Skeletal muscle tissue (tissue), 4 donors: Measurements from ENCODE around the gene HIVEP2. TPM values are rescaled to one million over a fixed set of nuclear protein-coding genes. Genes with fewer than 3 reads are reported as not detected.

Experiments used
- H3K27ac ChIP-seq: one replicate; pipeline ENCODE4 v1.7.0; 2013; ENCODE audit warnings: mild to moderate bottlenecking, low read depth, low read length, inconsistent platforms
- H3K27me3 ChIP-seq, 3 donors: one replicate each; pipeline ENCODE4 v1.7.0; 2013; ENCODE audit warnings: low read length in 3 of 3; ENCODE audit not compliant: control insufficient read depth in 3 of 3, insufficient read depth in 3 of 3
- H3K36me3 ChIP-seq, 3 donors: one replicate each; pipeline ENCODE4 v1.7.0; 2013; ENCODE audit warnings: low read length in 3 of 3; ENCODE audit not compliant: control insufficient read depth in 3 of 3, insufficient read depth in 3 of 3
- H3K4me1 ChIP-seq, 3 donors: one replicate each; pipeline ENCODE4 v1.7.0; 2013; ENCODE audit warnings: low read length in 3 of 3, mild to moderate bottlenecking in 3 of 3; ENCODE audit not compliant: control insufficient read depth in 3 of 3, insufficient read depth in 3 of 3
- H3K4me3 ChIP-seq, 3 donors: one replicate each; pipeline ENCODE4 v1.7.0; 2013; ENCODE audit warnings: low read length in 3 of 3
- H3K9ac ChIP-seq, 3 donors: one replicate each; pipeline ENCODE4 v1.7.0; 2013; ENCODE audit warnings: low read length in 3 of 3, mild to moderate bottlenecking in 3 of 3, moderate library complexity in 2 of 3, low read depth in 1 of 3
- H3K9me3 ChIP-seq, 3 donors: one replicate each; pipeline ENCODE4 v1.7.0; 2013; ENCODE audit warnings: low read length in 3 of 3; ENCODE audit not compliant: control insufficient read depth in 3 of 3
- total RNA-seq: library from RNA; depleted of rRNA; stranded (reverse); fragments of >200 nt; gene quantifications from one replicate; pipeline ENCODE4 v1.2.3, GENCODE V29; 2014
- donor health status: Osteomylitis.

HIVEP2 gene
- total RNA-seq, 1 donor from 2014 or later, result 17.7 TPM

DNA sequence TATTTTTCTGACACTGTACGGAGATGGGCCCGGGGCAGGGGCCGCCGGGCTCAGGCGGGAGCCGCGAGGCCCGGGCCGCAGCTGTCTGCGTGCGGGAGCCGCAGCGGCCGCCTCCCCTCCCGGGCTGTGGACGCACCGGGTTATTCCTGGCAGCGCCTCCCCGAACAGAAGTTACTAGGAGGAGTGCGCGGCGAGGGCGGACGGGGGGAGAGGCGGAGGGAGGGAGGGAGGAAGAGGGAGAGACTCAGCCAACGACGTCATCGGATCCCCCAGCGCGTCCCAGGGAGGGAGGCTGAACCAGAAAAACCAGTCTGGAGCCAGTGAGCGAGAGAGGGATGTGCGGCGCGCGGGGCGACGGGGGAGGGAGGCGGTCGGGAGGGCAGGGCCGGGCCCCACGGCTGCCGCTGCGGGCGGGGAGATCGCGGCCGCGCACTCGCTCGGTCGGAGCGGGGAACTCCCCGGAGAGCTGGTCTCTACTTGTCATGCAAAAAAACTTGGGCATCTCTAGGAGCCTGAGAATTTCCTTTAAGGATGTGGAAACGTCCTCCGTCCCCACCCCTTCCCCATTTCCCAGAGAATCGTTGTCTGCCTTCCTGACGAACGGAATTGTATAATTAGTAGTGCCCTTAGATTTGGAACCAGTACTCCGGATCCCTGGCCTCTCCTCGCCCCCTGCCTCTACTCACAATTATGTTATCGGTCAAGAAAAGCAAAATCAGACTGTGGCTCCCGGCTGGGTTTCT lies 1.4 kb upstream of the HIVEP2 start:
- peaks cover 18 to 23% (median 18%) of the 10 kb centered on the region in 3 donors for H3K4me1 ChIP-seq
- H3K27me3 ChIP-seq, result no peaks in the 10 kb centered on the region
- H3K36me3 ChIP-seq, result no peaks in the 10 kb centered on the region
- peak overlapping the region; percentile 94 to 98 (median 98) for H3K4me3 ChIP-seq
- peak overlapping the region; percentile 99 to 100 (median 100) for H3K9ac ChIP-seq
- no peaks in the 10 kb centered on the region for H3K9me3 ChIP-seq
- H3K27ac ChIP-seq, result peak overlapping the region; percentile 99

GRCh38 chr6:142945446-142946180 lies 637 bp upstream of the HIVEP2 start:
- Histone ChIP-seq H3K9ac (peak overlapping the region; percentile 99 to 100 (median 100)), H3K27me3 (no peaks in the 10 kb centered on the region), H3K9me3 (no peaks in the 10 kb centered on the region), H3K36me3 (no peaks in the 10 kb centered on the region), H3K4me1 (peaks cover 24 to 26% (median 25%) of the 10 kb centered on the region in 3 donors), H3K27ac (peak overlapping the region; percentile 99), H3K4me3 (peak overlapping the region; percentile 94 to 98 (median 98))

DNA sequence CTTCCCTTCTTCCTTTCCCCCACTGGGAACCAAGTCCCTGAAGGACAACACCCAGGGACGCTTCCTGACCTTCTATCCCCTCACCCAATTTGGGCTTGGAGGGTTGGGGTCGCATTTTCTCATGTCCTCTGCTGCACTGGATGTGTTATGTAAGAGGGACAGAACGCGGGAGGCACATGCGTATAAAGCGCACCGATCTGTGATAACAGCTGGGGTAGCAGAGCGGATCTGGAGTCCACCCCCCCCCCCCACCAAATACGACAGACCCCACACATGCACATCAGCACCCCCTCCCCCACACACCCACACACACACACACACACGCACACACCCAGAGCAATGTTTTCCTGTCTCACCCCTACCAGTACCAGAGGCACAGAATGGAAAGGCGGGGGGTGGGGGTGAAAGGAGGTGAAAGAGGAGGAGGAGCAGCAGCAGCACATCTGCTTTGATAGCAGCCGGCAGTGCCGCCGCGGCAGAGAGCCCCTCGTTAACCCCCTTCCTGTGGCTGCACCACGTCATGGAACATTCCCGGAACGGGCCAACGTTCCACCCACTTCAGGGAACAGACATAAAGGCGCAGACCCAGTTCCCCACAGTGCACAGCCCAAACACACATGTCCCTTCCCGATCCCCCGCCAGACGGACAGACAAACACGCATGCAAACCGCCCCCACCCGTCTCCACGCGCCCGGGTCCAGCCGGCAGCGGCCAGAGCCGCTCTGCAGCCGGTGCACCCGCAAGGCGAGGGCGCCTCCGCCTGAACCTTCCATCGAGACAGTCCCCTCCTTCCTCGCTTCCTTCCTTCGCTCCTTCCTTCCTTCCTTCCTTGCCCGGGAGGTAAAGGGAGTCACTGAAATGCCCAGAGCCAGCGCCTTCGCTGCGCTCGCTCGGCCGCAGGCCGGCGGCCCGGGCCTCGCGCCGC lies 590 bp downstream of the HIVEP2 start:
- H3K27ac ChIP-seq, result peak overlapping the region; percentile 99
- H3K4me1 ChIP-seq, result peaks cover 28 to 32% (median 30%) of the 10 kb centered on the region in 3 donors
- H3K9ac ChIP-seq, result peak overlapping the region; percentile 95 to 100 (median 99)
- no peaks in the 10 kb centered on the region for H3K36me3 ChIP-seq
- H3K9me3 ChIP-seq, result no peaks in the 10 kb centered on the region
- peak overlapping the region; percentile 94 to 98 (median 98) for H3K4me3 ChIP-seq
- no peaks in the 10 kb centered on the region for H3K27me3 ChIP-seq

- Histone ChIP-seq H3K9me3 (no peaks in the 10 kb centered on the region), H3K27me3 (no peaks in the 10 kb centered on the region), H3K27ac (peak overlapping the region; percentile 99), H3K4me1 (peaks cover 30 to 33% (median 30%) of the 10 kb centered on the region in 3 donors), H3K36me3 (no peaks in the 10 kb centered on the region), H3K9ac (peak overlapping the region; percentile 95 to 100 (median 99)), H3K4me3 (peak overlapping the region; percentile 94 to 98 (median 98))
Measured at GRCh38 chr6:142943711-142944123, 1.3 kb downstream of the HIVEP2 start.

DNA sequence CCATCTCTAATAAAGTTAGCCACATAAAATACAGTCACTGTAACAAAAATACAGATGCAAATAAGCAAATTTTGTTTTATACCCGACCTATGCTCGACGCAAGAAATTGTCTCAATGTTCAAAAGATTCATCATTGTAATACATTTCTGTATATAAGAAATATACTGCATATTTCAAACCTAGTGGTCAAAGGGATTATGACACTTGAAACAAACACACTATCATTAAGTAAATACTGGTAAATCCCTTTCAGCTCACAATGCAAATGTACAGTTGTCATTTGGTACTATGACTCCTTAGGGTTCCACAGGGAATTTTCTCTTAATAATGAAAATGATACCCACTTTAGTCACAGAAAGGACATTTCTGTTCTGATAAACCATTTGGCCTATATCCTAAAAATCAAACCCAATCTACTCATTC lies 2.2 kb downstream of the HIVEP2 start:
- H3K36me3 ChIP-seq, result no peaks in the 10 kb centered on the region
- H3K9ac ChIP-seq, result peak overlapping the region in 1 of 3 donors; percentile 99
- no peak overlapping the region for H3K4me3 ChIP-seq
- no peaks in the 10 kb centered on the region for H3K9me3 ChIP-seq
- H3K27ac ChIP-seq, result peak overlapping the region; percentile 99
- peaks cover 29 to 37% (median 30%) of the 10 kb centered on the region in 3 donors for H3K4me1 ChIP-seq
- H3K27me3 ChIP-seq, result no peaks in the 10 kb centered on the region

GRCh38 chr6:142942238-142942637 lies 2.7 kb downstream of the HIVEP2 start:
- no peak overlapping the region for H3K9ac ChIP-seq

GRCh38 chr6:142941018-142941417 lies 4.0 kb downstream of the HIVEP2 start:
- H3K36me3 ChIP-seq, result no peaks in the 10 kb centered on the region
- H3K9me3 ChIP-seq, result no peaks in the 10 kb centered on the region
- H3K27me3 ChIP-seq, result no peaks in the 10 kb centered on the region
- no peak overlapping the region for H3K27ac ChIP-seq
- no peak overlapping the region for H3K4me3 ChIP-seq
- peaks cover 29 to 37% (median 30%) of the 10 kb centered on the region in 3 donors for H3K4me1 ChIP-seq
- no peak overlapping the region for H3K9ac ChIP-seq

More at GRCh38 chr6:142942238-142942637, 2.7 kb downstream of the HIVEP2 start:
- peaks cover 29 to 37% (median 30%) of the 10 kb centered on the region in 3 donors for H3K4me1 ChIP-seq
- no peaks in the 10 kb centered on the region for H3K36me3 ChIP-seq
- no peaks in the 10 kb centered on the region for H3K27me3 ChIP-seq
- H3K9me3 ChIP-seq, result no peaks in the 10 kb centered on the region
- no peak overlapping the region for H3K27ac ChIP-seq
- H3K4me3 ChIP-seq, result no peak overlapping the region

DNA sequence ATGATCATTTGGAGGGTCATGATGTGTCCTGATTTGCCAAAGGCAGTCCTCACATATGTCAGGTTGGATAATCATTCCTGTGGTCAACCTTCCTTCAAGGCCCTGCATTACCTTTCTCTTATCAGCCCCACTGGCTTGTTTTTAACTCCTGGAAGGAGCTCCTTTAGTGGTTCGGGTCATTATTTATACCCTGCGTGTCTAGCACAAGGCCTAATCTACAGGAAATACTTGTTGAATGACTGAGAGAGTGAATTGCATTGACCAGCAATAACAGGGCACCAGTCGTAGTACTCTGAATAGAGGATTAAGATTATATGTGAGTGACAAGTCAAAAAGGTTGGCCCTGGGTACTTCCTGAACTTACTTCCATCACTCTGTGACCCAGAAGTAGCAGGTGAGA lies 4.5 kb downstream of the HIVEP2 start:
- no peak overlapping the region for H3K27ac ChIP-seq
- no peaks in the 10 kb centered on the region for H3K36me3 ChIP-seq
- no peaks in the 10 kb centered on the region for H3K27me3 ChIP-seq
- H3K9ac ChIP-seq, result no peak overlapping the region
- peaks cover 29 to 37% (median 30%) of the 10 kb centered on the region in 3 donors for H3K4me1 ChIP-seq
- H3K9me3 ChIP-seq, result no peaks in the 10 kb centered on the region
- H3K4me3 ChIP-seq, result no peak overlapping the region

GRCh38 chr6:142938510-142938909 lies 6.5 kb downstream of the HIVEP2 start:
- Histone ChIP-seq H3K9me3 (no peaks in the 10 kb centered on the region), H3K36me3 (no peaks in the 10 kb centered on the region), H3K27ac (no peak overlapping the region), H3K4me1 (peaks cover 28 to 37% (median 29%) of the 10 kb centered on the region in 3 donors), H3K9ac (peak overlapping the region in 1 of 3 donors; percentile 8), H3K27me3 (no peaks in the 10 kb centered on the region), H3K4me3 (no peak overlapping the region)
